Stimulated activated CD4-positive, alpha-beta T cell treated with anti-CD3 and anti-CD28 coated beads, Interleukin-2, amount 100 ng/mL, for 48 hours (primary cell): ENCODE results near the gene CCDC157.

Experiments
- DNase-seq, 2 donors: peaks; one replicate each; pipeline ENCODE4 v3.0.0-alpha.2; 2020

The CCDC157 gene

GRCh38 chr22:30416837-30417236 lies 60.0 kb downstream of the CCDC157 start:
- no peak for DNase-seq

GRCh38 chr22:30420347-30421125 lies 63.7 kb downstream of the CCDC157 start:
- no peak for DNase-seq

DNA sequence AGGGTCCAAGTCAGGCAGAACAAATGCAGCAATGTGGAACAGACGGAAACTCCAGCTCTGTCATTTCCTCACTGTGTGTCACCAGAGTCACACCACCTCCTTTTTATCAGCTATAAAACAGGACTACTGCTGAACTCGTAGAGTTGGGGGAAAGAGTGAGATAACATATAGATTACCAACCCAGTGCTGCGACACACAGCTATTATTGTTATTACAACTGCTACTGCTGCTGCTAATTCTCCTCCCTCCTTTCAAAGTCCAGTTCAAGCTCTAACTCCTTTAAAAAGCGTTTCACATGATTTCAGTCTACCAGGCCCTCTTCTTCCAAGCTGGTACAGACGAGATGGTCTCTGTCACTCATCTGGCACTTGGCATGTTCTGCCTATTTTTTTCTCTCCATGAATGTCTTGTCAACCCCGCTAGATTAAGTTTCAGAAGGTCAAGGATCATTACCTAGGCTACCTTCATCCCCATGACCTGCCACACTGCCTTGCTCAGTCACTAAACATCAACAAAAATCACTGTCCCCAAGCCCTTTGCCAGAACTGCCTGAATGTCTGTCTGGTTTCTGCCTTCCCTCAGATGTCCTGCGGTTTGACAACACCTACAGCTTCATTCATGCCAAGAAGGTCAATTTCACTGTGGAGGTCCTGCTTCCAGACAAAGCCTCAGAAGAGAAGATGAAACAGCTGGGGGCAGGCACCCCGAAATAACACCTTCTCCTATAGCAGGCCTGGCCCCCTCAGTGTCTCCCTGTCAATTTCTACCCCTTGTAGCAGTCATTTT lies 65.1 kb downstream of the CCDC157 start:
- no peak for DNase-seq

DNA sequence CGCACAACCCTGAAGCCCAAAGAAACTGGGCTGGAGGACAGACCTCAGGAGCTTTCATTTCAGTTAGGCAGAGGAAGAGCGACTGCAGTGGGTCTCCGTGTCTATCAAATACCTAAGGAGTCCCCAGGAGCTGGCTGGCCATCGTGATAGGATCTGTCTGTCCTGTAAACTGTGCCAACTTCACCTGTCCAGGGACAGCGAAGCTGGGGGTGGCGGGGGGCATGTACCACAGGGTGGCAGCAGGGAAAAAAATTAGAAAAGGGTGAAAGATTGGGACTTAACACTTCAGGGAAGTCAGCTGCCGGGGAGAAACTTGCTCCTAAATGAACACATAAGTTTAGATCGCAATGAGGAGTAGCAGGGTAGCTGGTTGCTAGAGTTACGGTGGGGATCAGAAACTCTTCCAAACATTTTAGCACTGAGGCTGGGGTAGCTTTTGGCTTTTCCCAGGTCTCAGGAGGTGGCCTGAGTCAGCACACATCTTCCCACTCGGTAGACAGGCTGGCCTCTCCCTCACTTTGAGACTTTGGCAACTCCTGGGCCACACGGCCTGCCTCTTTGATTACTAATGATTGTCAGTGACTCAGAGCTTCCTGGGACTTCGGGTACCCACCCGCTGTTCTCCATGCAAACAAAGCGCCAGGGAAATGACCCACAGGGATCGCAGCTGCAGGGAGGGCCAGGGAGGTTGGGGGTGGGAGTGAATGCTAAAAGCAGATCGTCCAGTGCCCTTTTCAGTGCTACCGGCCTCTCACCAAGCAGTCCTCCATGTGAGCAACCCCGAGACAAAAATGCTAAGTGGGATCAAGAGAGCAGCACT lies 65.9 kb downstream of the CCDC157 start:
- DNase-seq = peak in 1 of 2 donors; percentile 41

GRCh38 chr22:30423301-30423958 lies 66.6 kb downstream of the CCDC157 start:
- peak; percentile 54 to 59 for DNase-seq

- peak; percentile 93 to 97 for DNase-seq
Observed at GRCh38 chr22:30423959-30424533, 67.2 kb downstream of the CCDC157 start.

GRCh38 chr22:30424534-30425326 lies 67.9 kb downstream of the CCDC157 start:
- DNase-seq = peak in 1 of 2 donors; percentile 30

DNA sequence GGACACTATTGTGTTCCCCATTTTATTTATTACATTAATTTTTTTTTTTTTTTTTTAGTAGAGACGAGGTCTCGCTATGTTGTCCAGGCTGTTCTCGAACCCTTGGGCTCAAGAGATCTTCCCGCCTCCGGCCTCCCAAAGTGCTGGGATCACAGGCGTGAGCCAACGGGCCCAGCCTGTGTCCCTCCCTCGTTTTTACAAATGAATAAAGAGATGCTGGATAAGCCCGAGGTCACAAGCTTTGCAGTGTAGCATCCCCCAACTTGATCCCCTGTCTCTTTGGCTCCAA lies 68.5 kb downstream of the CCDC157 start:
- DNase-seq = no peak

DNA sequence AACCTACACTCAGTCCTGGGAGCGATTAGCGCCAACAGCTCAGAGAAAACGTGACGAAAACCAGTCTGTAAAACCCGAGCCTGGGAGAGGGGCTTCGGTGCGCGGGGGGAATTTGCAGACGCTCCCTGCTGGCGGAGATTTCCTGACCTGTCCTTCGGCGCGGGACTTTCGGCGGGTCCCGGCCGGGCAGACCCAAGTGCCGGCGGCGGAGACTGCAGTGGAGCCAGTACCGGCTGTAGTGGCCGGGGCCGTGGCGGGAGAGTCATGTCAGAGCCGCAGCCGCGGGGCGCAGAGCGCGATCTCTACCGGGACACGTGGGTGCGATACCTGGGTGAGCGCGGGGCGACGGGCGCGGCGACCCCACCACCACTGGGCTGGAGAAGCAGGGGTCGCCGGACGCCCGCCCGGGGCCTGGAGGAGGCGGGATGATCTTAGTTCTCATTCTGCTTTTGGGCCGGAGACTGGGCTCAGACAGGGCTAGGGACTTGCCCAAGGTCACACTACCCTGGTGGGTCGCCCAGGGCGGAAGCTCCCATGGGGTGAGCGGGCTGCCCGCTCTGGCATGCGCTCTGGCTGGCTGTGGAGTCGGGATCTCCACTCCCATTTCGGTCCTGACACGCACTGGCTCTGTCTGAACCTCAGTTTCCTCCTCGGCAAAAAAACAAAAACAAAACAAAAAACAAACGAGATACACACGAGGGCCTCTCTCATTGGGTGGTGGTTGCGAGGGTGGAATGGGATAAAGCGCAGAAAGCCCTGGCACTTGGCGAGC lies 69.0 kb downstream of the CCDC157 start, which contains the start of gene MTFP1:
MTFP1 (plus strand) TSS at position 153 of the 772 bp plus-strand sequence; CDS start at position 265, 112 bp downstream.
- DNase-seq = peak; percentile 39 to 46
